D721Med (cell line): ENCODE measurements around the gene TPT1.

Experiments
- DNase-seq: peaks from one replicate; pipeline ENCODE4 v3.0.0; 2011; ENCODE audit warnings: low spot score; ENCODE audit not compliant: insufficient read length
- FAIRE-seq: peaks from 2 replicates; lab custom pipeline; 2011; peaks lifted over from hg19 to GRCh38; lab: Jason Lieb, UNC
- TF ChIP-seq, protein P1 (sequence below): IDR thresholded peaks from 2 replicates; pipeline ENCODE4 v1.5.1; 2012; ENCODE audit warnings: mild to moderate bottlenecking, control low read depth; ENCODE audit not compliant: insufficient read depth; ENCODE audit errors: missing control alignments

Gene TPT1

DNA sequence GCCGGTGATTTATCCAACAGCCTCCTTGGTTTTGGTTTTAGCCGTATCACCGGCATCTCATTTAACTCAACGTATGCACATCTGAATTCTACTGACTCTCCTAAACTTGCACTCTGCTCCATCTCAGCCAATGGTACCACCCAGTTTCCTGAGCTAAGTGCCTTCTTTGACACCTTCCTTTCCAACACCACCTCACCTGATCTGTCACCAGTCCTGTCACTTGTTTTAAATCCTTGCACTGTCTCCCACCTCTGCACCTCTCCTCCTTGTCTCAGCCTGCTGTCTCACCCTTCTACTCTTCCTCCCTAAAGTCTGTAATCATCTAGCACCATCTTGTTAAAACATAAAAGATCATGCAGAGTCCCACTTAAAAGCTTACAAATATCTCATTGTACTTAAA, 28.1 kb upstream of the TPT1 start:
- TF ChIP-seq, protein P1, sequence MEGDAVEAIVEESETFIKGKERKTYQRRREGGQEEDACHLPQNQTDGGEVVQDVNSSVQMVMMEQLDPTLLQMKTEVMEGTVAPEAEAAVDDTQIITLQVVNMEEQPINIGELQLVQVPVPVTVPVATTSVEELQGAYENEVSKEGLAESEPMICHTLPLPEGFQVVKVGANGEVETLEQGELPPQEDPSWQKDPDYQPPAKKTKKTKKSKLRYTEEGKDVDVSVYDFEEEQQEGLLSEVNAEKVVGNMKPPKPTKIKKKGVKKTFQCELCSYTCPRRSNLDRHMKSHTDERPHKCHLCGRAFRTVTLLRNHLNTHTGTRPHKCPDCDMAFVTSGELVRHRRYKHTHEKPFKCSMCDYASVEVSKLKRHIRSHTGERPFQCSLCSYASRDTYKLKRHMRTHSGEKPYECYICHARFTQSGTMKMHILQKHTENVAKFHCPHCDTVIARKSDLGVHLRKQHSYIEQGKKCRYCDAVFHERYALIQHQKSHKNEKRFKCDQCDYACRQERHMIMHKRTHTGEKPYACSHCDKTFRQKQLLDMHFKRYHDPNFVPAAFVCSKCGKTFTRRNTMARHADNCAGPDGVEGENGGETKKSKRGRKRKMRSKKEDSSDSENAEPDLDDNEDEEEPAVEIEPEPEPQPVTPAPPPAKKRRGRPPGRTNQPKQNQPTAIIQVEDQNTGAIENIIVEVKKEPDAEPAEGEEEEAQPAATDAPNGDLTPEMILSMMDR: no peak
- FAIRE-seq (no peak), DNase-seq (no peak)

GRCh38 chr13:45368571-45368970, 27.6 kb upstream of the TPT1 start:
- TF ChIP-seq, protein P1: no peak
- no peak for DNase-seq
- FAIRE-seq: no peak

DNA sequence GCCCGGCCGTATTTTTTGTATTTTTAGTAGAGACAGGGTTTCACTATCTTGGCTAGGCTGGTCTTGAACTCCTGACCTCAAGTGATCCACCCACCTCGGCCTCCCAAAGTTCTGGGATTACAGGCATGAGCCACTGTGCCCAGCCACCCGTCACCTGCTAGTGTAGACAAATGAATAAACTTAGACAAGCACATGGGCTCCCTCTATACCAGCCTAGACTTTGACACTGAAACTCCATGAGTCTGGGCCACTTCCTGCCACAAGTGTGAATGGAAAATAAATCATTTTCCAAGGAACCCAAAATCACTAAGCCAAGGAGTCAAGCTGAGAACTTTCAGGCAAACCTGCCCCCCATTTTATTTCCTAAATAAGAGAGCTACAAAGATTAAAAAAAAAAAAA, 27.0 kb upstream of the TPT1 start:
- DNase-seq (no peak), FAIRE-seq (no peak)
- TF ChIP-seq, protein P1: no peak

DNA sequence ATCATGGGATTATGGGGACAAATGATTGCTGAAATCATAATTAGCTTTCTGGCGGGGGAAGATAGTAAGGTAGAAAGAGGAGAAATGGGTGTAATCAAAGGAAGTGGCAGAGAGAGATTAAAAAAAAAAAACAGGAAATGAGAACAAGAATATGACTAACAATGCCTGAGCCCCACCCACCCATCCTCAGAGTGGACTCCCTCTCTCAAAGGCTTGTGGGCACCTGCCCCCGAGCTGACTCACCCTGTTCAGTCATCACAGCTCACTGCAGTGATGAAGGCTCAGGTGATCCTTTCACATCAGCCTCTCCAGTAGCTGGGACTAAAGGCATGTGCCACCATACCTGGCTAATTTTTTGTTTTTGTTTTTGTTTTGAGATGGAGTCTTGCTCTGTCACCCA, 26.4 kb upstream of the TPT1 start:
- no peak for DNase-seq
- FAIRE-seq: no peak
- TF ChIP-seq, protein P1: no peak

DNA sequence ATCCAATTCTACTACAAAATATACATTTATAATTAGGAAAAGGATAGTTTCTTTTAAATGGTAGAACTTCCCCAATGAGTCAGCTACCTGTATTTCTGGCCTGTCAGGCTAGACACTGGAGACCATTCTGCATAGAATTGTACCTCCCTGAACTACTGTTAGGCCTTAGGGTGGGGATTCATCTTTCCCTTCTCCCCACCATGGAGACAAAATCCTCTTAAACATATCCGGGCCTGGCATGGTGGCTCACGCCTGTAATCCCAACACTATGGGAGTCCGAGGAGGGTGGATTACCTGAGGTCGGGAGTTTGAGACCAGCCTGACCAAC, 24.5 kb upstream of the TPT1 start:
- DNase-seq (no peak), FAIRE-seq (no peak)
- TF ChIP-seq, protein P1: no peak

DNA sequence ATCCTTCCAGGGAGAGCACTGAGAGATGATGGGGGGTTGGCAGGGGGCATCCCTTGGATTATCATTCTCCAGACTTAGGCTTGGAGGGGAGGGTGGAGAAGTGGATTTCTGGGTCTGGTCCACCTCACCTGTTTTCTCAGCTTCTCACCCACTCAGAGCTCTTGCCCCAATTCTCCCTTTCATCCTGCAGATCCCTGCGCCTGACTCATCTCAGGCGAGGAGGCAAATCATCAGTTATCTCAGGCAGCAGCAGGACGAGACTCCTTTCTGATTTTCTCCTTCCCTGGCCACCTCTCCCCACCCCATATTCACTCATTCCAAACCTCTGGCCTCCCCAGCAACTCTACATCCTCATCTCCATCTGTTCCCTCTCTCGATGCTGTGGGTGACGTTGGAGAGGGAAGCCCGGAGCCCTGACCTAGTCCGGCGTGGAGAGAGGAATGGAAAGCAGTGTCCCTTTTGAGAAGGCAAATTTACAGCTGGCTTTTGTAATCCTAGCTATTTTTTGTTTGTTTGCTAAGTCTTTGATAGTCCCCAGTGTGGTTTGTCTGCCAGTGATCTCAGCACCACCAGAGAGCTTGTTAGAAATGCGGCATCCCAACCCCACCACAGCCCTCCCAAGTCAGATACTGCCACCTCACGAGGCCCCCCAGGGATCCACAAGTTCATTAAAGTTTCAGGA, 24.0 kb upstream of the TPT1 start:
- FAIRE-seq (no peak), DNase-seq (no peak)
- TF ChIP-seq, protein P1: no peak

DNA sequence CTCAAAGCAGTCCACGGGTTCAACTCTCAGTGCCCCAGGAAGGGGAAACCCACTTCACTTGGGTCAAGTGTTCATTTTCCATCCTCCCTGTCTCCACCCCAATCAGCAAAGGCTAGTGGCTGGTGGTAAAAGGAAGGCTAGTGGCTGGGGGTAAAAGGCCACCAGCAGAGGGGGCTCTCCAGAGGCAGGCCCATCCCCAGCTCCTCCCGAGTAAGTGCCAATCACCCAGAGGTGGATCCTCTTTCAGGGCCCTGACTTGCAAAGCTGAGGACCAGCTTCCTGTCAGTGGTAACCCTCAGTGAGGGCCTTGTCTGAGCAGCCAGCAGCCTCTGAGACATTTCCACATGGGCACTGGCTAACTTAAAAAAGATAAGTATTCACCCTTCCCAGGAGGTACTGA, 22.0 kb upstream of the TPT1 start:
- DNase-seq (no peak), FAIRE-seq (no peak)
- TF ChIP-seq, protein P1: no peak
